ENCODE measurements around the gene ALKBH6.

- TF ChIP-seq, protein P1, sequence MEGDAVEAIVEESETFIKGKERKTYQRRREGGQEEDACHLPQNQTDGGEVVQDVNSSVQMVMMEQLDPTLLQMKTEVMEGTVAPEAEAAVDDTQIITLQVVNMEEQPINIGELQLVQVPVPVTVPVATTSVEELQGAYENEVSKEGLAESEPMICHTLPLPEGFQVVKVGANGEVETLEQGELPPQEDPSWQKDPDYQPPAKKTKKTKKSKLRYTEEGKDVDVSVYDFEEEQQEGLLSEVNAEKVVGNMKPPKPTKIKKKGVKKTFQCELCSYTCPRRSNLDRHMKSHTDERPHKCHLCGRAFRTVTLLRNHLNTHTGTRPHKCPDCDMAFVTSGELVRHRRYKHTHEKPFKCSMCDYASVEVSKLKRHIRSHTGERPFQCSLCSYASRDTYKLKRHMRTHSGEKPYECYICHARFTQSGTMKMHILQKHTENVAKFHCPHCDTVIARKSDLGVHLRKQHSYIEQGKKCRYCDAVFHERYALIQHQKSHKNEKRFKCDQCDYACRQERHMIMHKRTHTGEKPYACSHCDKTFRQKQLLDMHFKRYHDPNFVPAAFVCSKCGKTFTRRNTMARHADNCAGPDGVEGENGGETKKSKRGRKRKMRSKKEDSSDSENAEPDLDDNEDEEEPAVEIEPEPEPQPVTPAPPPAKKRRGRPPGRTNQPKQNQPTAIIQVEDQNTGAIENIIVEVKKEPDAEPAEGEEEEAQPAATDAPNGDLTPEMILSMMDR (IDR thresholded peaks at IDR 0.05; ENCODE audit: low read length) = no peak
- no peak for TF ChIP-seq EZH2 (IDR thresholded peaks at IDR 0.05; ENCODE audit: borderline replicate concordance, low read length)
Observed at GRCh38 chr19:35973487-35973886, 40.5 kb downstream of the ALKBH6 start.

Measured in OCI-LY1 (cell line).